ENCODE results near the gene MICAL2. TPM values are rescaled to one million over a fixed set of nuclear protein-coding genes. Genes with fewer than 3 reads are reported as not detected.

Gene MICAL2
- total RNA-seq, 1 donor: 34.2 TPM

GRCh38 chr11:12260731-12261521 is 150.5 kb downstream of the MICAL2 start:
- DNase-seq (ENCODE audit: low read depth in 2 of 3, low spot score in 2 of 3): no peak

- no peak for DNase-seq (ENCODE audit: low read depth in 2 of 3, low spot score in 2 of 3)
Measured at GRCh38 chr11:12261551-12261950, 151.2 kb downstream of the MICAL2 start.

GRCh38 chr11:12263141-12263693 is 152.8 kb downstream of the MICAL2 start:
- no peak for DNase-seq (ENCODE audit: low read depth in 2 of 3, low spot score in 2 of 3)

GRCh38 chr11:12264361-12264760 is 154.0 kb downstream of the MICAL2 start:
- DNase-seq (ENCODE audit: low read depth in 2 of 3, low spot score in 2 of 3): no peak

GRCh38 chr11:12266132-12266531 is 155.7 kb downstream of the MICAL2 start:
- DNase-seq (ENCODE audit: low read depth in 2 of 3, low spot score in 2 of 3): no peak

GRCh38 chr11:12266943-12267342 is 156.6 kb downstream of the MICAL2 start:
- no peak for DNase-seq (ENCODE audit: low read depth in 2 of 3, low spot score in 2 of 3)

- DNase-seq (ENCODE audit: low read depth in 2 of 3, low spot score in 2 of 3): no peak
Measured at GRCh38 chr11:12267921-12268320, 157.5 kb downstream of the MICAL2 start.

- no peak for DNase-seq (ENCODE audit: low read depth in 2 of 3, low spot score in 2 of 3)
Measured at GRCh38 chr11:12269104-12269441, 158.7 kb downstream of the MICAL2 start.

GRCh38 chr11:12269446-12270214 is 159.2 kb downstream of the MICAL2 start:
- no peak for DNase-seq (ENCODE audit: low read depth in 2 of 3, low spot score in 2 of 3)

- no peak for DNase-seq (ENCODE audit: low read depth in 2 of 3, low spot score in 2 of 3)
Measured at GRCh38 chr11:12270215-12270797, 159.9 kb downstream of the MICAL2 start.

- DNase-seq (ENCODE audit: low read depth in 2 of 3, low spot score in 2 of 3): no peak
Measured at GRCh38 chr11:12270817-12271216, 160.4 kb downstream of the MICAL2 start.

- DNase-seq (ENCODE audit: low read depth in 2 of 3, low spot score in 2 of 3): no peak
Measured at GRCh38 chr11:12271241-12271640, 160.9 kb downstream of the MICAL2 start.

GRCh38 chr11:12271826-12272366 is 161.5 kb downstream of the MICAL2 start:
- DNase-seq (ENCODE audit: low read depth in 2 of 3, low spot score in 2 of 3): no peak

GRCh38 chr11:12272821-12273617 is 162.6 kb downstream of the MICAL2 start:
- no peak for DNase-seq (ENCODE audit: low read depth in 2 of 3, low spot score in 2 of 3)

- DNase-seq (ENCODE audit: low read depth in 2 of 3, low spot score in 2 of 3): no peak
Measured at GRCh38 chr11:12273618-12273995, 163.2 kb downstream of the MICAL2 start.

- DNase-seq (ENCODE audit: low read depth in 2 of 3, low spot score in 2 of 3): no peak
Measured at GRCh38 chr11:12274056-12274455, 163.7 kb downstream of the MICAL2 start.

- no peak for DNase-seq (ENCODE audit: low read depth in 2 of 3, low spot score in 2 of 3)
Measured at GRCh38 chr11:12274558-12275197, 164.3 kb downstream of the MICAL2 start.

GRCh38 chr11:12275818-12276217 is 165.4 kb downstream of the MICAL2 start:
- DNase-seq (ENCODE audit: low read depth in 2 of 3, low spot score in 2 of 3): no peak

- DNase-seq (ENCODE audit: low read depth in 2 of 3, low spot score in 2 of 3): no peak
Measured at GRCh38 chr11:12276356-12276755, 166.0 kb downstream of the MICAL2 start.
